K562 (cell line): Measurements from ENCODE around the gene SDE2. TPM values are rescaled to one million over a fixed set of nuclear protein-coding genes. Genes with fewer than 3 reads are reported as not detected.

Source experiments
- CHD2 ChIP-seq: IDR thresholded peaks from 2 replicates; pipeline ENCODE4 v1.6.1; 2011; ENCODE audit warnings: low read depth, low read length
- ESRRA ChIP-seq: fragments of 450-650 bp; IDR thresholded peaks from 2 replicates; pipeline ENCODE4 v1.6.1; 2014; ENCODE audit warnings: low read depth, mild to moderate bottlenecking, moderate library complexity, borderline replicate concordance
- KDM2B ChIP-seq: fragments of 250-450 bp; sonication (Bioruptor Pico); IDR thresholded peaks from 2 replicates; pipeline ENCODE4 v1.8.0; 2021; ENCODE audit warnings: mild to moderate bottlenecking, moderate library complexity
- KLF6 ChIP-seq: fragments of 250-450 bp; sonication (Bioruptor Pico); IDR thresholded peaks from 2 replicates; pipeline ENCODE4 v1.4.0; 2020; ENCODE audit warnings: mild to moderate bottlenecking, moderate library complexity, borderline replicate concordance
- MAFF ChIP-seq: IDR thresholded peaks from 2 replicates; pipeline ENCODE4 v1.6.1; 2012; ENCODE audit warnings: low read length, improper control_type of control experiment
- MTA2 ChIP-seq: fragments of 450-650 bp; IDR thresholded peaks from 2 replicates; pipeline ENCODE4 v1.6.1; 2016; ENCODE audit warnings: low read depth
- NONO ChIP-seq, 2 experiments: fragments of 200-400 bp in 1 of 2; fragments of 450-650 bp in 1 of 2; formaldehyde crosslinking in 1 of 2; IDR thresholded peaks; 2 replicates each; pipeline ENCODE4 v1.6.1; 2017; ENCODE audit warnings: low read depth in 2 of 2, mild to moderate bottlenecking in 2 of 2, moderate library complexity in 2 of 2, low read length in 1 of 2
- PML ChIP-seq: IDR thresholded peaks from 2 replicates; pipeline ENCODE4 v1.6.1; 2012; ENCODE audit warnings: low read length, inconsistent platforms
- PYGO2 ChIP-seq: fragments of 450-650 bp; IDR thresholded peaks from 2 replicates; pipeline ENCODE4 v1.6.1; 2016; ENCODE audit warnings: mild to moderate bottlenecking, missing genetic modification characterization, moderate library complexity, missing compliant biosample characterization
- SMARCE1 ChIP-seq: fragments of 450-650 bp; IDR thresholded peaks from 2 replicates; pipeline ENCODE4 v1.7.1; 2016; ENCODE audit warnings: mild to moderate bottlenecking
- SREBF2 ChIP-seq: sonication (generic); formaldehyde crosslinking; IDR thresholded peaks from 2 replicates; pipeline ENCODE4 v1.4.0; 2020; ENCODE audit warnings: mild to moderate bottlenecking, missing genetic modification reagents
- TEAD4 ChIP-seq, 2 experiments: sonication (generic) in 1 of 2; formaldehyde crosslinking in 1 of 2; IDR thresholded peaks; 2 replicates each; pipeline versions ENCODE4 v1.6.1 to v1.8.0; 2012 to 2022; ENCODE audit warnings: borderline replicate concordance in 1 of 2, inconsistent platforms in 1 of 2, low read length in 1 of 2, mild to moderate bottlenecking in 1 of 2, missing genetic modification reagents in 1 of 2
- ZNF133 ChIP-seq: fragments of 250-450 bp; sonication (Bioruptor Pico); IDR thresholded peaks from 2 replicates; pipeline ENCODE4 v1.4.0; 2020; ENCODE audit warnings: mild to moderate bottlenecking
- ZNF282 ChIP-seq: sonication (generic); formaldehyde crosslinking; IDR thresholded peaks from 2 replicates; pipeline ENCODE4 v1.8.1; 2023; ENCODE audit warnings: missing genetic modification reagents
- ZNF431 ChIP-seq: sonication (generic); formaldehyde crosslinking; IDR thresholded peaks from 2 replicates; pipeline ENCODE4 v1.8.0; 2022; ENCODE audit warnings: mild to moderate bottlenecking, missing genetic modification reagents
- ZNF561 ChIP-seq: fragments of 450-650 bp; formaldehyde crosslinking; conservative IDR thresholded peaks from 2 replicates; pipeline ENCODE4 v1.4.0; 2020; ENCODE audit warnings: mild to moderate bottlenecking, moderate library complexity
- ZSCAN32 ChIP-seq: fragments of 450-650 bp; formaldehyde crosslinking; IDR thresholded peaks from 2 replicates; pipeline ENCODE4 v1.4.0; 2020; ENCODE audit warnings: mild to moderate bottlenecking, moderate library complexity
- polyA plus RNA-seq, 8 experiments: library from polyadenylated mRNA; depleted of rRNA in 4 of 8; stranded (reverse) in 5 of 8; unstranded in 3 of 8; fragments of >200 nt; fragmentation: Nextera tagmentation in 2 of 8; fragmentation: Illumina TruSeq in 1 of 8; extraction: Ambion mirVana in 2 of 8; extraction: Trizol in 1 of 8; gene quantifications; 2 replicates each; pipeline versions ENCODE4 v1.2.1 to v1.2.3, GENCODE V29; 2011 to 2014; ENCODE audit warnings: inconsistent platforms in 1 of 8, missing spikeins in 1 of 8
- total RNA-seq, 7 experiments: library from RNA; depleted of rRNA in 6 of 7; stranded (reverse); fragments of >200 nt in 6 of 7; fragmentation: Illumina TruSeq in 2 of 7; extraction: Trizol in 2 of 7; gene quantifications; 2 replicates each; pipeline versions ENCODE4 v1.2.1 to v1.2.3, GENCODE V29; 2011 to 2021; ENCODE audit warnings: low replicate concordance in 1 of 7
- TF ChIP-seq, protein P1 (sequence below), 2 experiments: fragments of 450-650 bp; IDR thresholded peaks; 2 replicates each; pipeline ENCODE4 v1.6.1; 2016
- TF ChIP-seq, protein P2 (sequence below): fragments of 250-450 bp; sonication (Bioruptor Pico); IDR thresholded peaks from 2 replicates; pipeline ENCODE4 v1.4.0; 2020; ENCODE audit warnings: mild to moderate bottlenecking, moderate library complexity
- TF ChIP-seq, protein P3 (sequence below): fragments of 450-650 bp; formaldehyde crosslinking; IDR thresholded peaks from 2 replicates; pipeline ENCODE4 v1.4.0; 2020; ENCODE audit warnings: mild to moderate bottlenecking, moderate library complexity
- TF ChIP-seq, protein P4 (sequence below): IDR thresholded peaks from 2 replicates; pipeline ENCODE4 v1.6.1; 2011; ENCODE audit warnings: borderline replicate concordance, low read depth, mild to moderate bottlenecking, moderate library complexity, low read length; ENCODE audit not compliant: insufficient read depth, poor library complexity, severe bottlenecking

The SDE2 gene
- total and polyA plus RNA-seq, 9 of the 15 experiments (the other 6 are each of a cell fraction or from before 2014, with no cell fraction given), result 14.3 to 62.3 (median 46.0) TPM

DNA sequence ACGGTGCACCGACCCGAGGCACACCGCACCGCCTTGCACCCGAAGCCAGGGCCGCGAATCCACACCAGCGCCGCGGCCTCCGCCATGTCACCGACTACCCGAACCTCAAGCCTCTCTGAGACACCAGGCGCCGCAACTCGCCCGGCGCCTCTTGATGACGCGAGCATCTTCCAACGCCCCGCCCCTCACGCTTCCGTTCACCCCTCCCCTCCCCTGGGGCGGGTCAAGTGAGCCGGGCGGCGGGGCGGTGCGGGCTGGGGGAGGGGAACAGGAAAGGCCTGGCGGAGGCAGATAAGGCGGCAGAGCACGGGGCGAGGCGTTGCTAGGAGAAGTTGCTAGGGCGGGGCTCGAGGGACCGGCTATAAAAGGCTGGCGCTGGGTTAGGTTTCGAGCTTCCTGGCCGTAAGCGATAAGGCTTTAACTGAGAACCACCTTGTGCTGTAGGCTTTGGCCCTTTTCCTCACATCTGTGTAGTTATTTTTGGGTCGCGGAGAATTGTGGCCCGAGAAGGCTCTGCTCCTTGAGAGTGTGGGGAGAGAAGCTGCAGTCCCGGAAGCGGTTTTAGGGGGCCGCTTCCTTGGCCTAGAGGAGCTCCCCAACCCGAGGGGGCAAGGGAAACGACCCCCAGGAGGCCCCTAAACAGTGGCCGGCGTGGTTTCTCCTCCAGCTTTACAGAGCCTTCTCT, at the start of gene SDE2 (continued):
- TF ChIP-seq, protein P1, sequence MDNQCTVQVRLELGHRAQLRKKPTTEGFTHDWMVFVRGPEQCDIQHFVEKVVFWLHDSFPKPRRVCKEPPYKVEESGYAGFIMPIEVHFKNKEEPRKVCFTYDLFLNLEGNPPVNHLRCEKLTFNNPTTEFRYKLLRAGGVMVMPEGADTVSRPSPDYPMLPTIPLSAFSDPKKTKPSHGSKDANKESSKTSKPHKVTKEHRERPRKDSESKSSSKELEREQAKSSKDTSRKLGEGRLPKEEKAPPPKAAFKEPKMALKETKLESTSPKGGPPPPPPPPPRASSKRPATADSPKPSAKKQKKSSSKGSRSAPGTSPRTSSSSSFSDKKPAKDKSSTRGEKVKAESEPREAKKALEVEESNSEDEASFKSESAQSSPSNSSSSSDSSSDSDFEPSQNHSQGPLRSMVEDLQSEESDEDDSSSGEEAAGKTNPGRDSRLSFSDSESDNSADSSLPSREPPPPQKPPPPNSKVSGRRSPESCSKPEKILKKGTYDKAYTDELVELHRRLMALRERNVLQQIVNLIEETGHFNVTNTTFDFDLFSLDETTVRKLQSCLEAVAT (IDR thresholded peaks at IDR 0.05), result peak; percentile 85 to 87; a peak in 3 of 4 replicates
- TF ChIP-seq SMARCE1 (peak; percentile 96), PYGO2 (tag) (peak; percentile 84), KDM2B (CRISPR knock-in tag) (peak; percentile 46; the same call in 1 of the 2 replicates), ZNF431 (CRISPR knock-in tag) (no peak), PML (peak; percentile 99), SREBF2 (peak; percentile 72; the same call in 1 of the 2 replicates), ESRRA (peak; percentile 61), ZNF282 (CRISPR knock-in tag) (no peak), TEAD4 (IDR thresholded peaks at IDR 0.05; ENCODE audit: low read length) (peak; percentile 95), TEAD4 (CRISPR knock-in tag; IDR thresholded peaks at IDR 0.05; ENCODE audit: borderline replicate concordance) (peak; percentile 8; the same call in 1 of the 2 replicates), ZNF561 (CRISPR knock-in tag) (no peak), MAFF (no peak), NONO (IDR thresholded peaks at IDR 0.05; ENCODE audit: low read depth in 2 of 2, low read length in 1 of 2) (peak; percentile 60 to 82; a peak in 3 of 4 replicates), ZNF133 (CRISPR knock-in tag) (no peak), MTA2 (peak; percentile 98), ZSCAN32 (CRISPR knock-in tag) (peak; percentile 32; the same call in 1 of the 2 replicates), CHD2 (peak; percentile 77), KLF6 (peak; percentile 48; the same call in 1 of the 2 replicates)
- TF ChIP-seq, protein P2, sequence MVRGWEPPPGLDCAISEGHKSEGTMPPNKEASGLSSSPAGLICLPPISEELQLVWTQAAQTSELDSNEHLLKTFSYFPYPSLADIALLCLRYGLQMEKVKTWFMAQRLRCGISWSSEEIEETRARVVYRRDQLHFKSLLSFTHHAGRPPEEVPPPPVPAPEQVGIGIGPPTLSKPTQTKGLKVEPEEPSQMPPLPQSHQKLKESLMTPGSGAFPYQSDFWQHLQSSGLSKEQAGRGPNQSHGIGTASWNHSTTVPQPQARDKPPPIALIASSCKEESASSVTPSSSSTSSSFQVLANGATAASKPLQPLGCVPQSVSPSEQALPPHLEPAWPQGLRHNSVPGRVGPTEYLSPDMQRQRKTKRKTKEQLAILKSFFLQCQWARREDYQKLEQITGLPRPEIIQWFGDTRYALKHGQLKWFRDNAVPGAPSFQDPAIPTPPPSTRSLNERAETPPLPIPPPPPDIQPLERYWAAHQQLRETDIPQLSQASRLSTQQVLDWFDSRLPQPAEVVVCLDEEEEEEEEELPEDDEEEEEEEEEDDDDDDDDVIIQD (CRISPR knock-in tag), result no peak
- TF ChIP-seq, protein P3, sequence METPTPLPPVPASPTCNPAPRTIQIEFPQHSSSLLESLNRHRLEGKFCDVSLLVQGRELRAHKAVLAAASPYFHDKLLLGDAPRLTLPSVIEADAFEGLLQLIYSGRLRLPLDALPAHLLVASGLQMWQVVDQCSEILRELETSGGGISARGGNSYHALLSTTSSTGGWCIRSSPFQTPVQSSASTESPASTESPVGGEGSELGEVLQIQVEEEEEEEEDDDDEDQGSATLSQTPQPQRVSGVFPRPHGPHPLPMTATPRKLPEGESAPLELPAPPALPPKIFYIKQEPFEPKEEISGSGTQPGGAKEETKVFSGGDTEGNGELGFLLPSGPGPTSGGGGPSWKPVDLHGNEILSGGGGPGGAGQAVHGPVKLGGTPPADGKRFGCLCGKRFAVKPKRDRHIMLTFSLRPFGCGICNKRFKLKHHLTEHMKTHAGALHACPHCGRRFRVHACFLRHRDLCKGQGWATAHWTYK, result peak; percentile 89; the same call in 1 of the 2 replicates
- TF ChIP-seq, protein P4, sequence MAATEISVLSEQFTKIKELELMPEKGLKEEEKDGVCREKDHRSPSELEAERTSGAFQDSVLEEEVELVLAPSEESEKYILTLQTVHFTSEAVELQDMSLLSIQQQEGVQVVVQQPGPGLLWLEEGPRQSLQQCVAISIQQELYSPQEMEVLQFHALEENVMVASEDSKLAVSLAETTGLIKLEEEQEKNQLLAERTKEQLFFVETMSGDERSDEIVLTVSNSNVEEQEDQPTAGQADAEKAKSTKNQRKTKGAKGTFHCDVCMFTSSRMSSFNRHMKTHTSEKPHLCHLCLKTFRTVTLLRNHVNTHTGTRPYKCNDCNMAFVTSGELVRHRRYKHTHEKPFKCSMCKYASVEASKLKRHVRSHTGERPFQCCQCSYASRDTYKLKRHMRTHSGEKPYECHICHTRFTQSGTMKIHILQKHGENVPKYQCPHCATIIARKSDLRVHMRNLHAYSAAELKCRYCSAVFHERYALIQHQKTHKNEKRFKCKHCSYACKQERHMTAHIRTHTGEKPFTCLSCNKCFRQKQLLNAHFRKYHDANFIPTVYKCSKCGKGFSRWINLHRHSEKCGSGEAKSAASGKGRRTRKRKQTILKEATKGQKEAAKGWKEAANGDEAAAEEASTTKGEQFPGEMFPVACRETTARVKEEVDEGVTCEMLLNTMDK, result peak; percentile 16
